ENCODE results near the gene DYSF.

GRCh38 chr2:71568103-71568502 lies 114.7 kb downstream of the DYSF start:
- TF ChIP-seq CTCF (IDR thresholded peaks at IDR 0.05) = no peak
- TF ChIP-seq POLR2A (IDR thresholded peaks at IDR 0.05) = no peak
- no peak for TF ChIP-seq POLR2AphosphoS5 (IDR thresholded peaks at IDR 0.05)
